H54 (cell line): ENCODE data around the gene RHEBL1.

Source experiments
- DNase-seq: peaks from one replicate; pipeline ENCODE4 v3.0.0; 2011; ENCODE audit warnings: low spot score, mixed read lengths; ENCODE audit not compliant: insufficient read length
- FAIRE-seq: peaks from 3 replicates; lab custom pipeline; 2011; peaks lifted over from hg19 to GRCh38; lab: Jason Lieb, UNC
- POLR2A ChIP-seq: IDR thresholded peaks from 2 replicates; pipeline ENCODE4 v1.6.1; 2011; ENCODE audit warnings: low read depth, mild to moderate bottlenecking, low read length

Gene RHEBL1

GRCh38 chr12:49069507-49070346 is at the start of gene RHEBL1:
Gene RHEBL1 (minus strand): TSS chr12:49069979. CDS start chr12:49069785, 194 bp downstream.
- FAIRE-seq (peak; percentile 80), DNase-seq (peak; percentile 92)
- no peak for TF ChIP-seq POLR2A

GRCh38 chr12:49111206-49111605 is 41.4 kb upstream of the RHEBL1 start:
- TF ChIP-seq POLR2A: no peak
- FAIRE-seq (peak; percentile 11), DNase-seq (no peak)

- TF ChIP-seq POLR2A: peak; percentile 54
- FAIRE-seq (peak; percentile 94), DNase-seq (peak; percentile 95)
These were observed 40.8 kb upstream of the RHEBL1 start, which contains the start of gene LMBR1L for GRCh38 chr12:49110464-49111155. Gene LMBR1L (minus strand): TSS chr12:49110847. CDS start chr12:49110555, 292 bp downstream.

GRCh38 chr12:49109641-49110463 is 40.1 kb upstream of the RHEBL1 start:
- FAIRE-seq (no peak), DNase-seq (no peak)
- no peak for TF ChIP-seq POLR2A

- DNase-seq: no peak
These were observed 39.2 kb upstream of the RHEBL1 start for GRCh38 chr12:49108958-49109404.

GRCh38 chr12:49105504-49106084 is 35.8 kb upstream of the RHEBL1 start:
- FAIRE-seq (no peak), DNase-seq (no peak)
- no peak for TF ChIP-seq POLR2A

More at GRCh38 chr12:49108958-49109404, 39.2 kb upstream of the RHEBL1 start:
- no peak for TF ChIP-seq POLR2A
- FAIRE-seq: no peak

- FAIRE-seq (no peak), DNase-seq (no peak)
- no peak for TF ChIP-seq POLR2A
These were observed 35.0 kb upstream of the RHEBL1 start for GRCh38 chr12:49104822-49105221.

- DNase-seq (no peak), FAIRE-seq (no peak)
- no peak for TF ChIP-seq POLR2A
These were observed 30.6 kb upstream of the RHEBL1 start for GRCh38 chr12:49100380-49100779.

- DNase-seq (no peak), FAIRE-seq (no peak)
- no peak for TF ChIP-seq POLR2A
These were observed 28.9 kb upstream of the RHEBL1 start for GRCh38 chr12:49098703-49099102.

GRCh38 chr12:49098035-49098451 is 28.3 kb upstream of the RHEBL1 start:
- no peak for DNase-seq
- TF ChIP-seq POLR2A: no peak
- no peak for FAIRE-seq

GRCh38 chr12:49097381-49097780 is 27.6 kb upstream of the RHEBL1 start:
- FAIRE-seq (no peak), DNase-seq (no peak)
- TF ChIP-seq POLR2A: no peak

- FAIRE-seq (no peak), DNase-seq (no peak)
- TF ChIP-seq POLR2A: no peak
These were observed 25.2 kb upstream of the RHEBL1 start for GRCh38 chr12:49094975-49095365.
